Activated naive CD4-positive, alpha-beta T cell treated with Interleukin-2 at 50 U/mL for 16 hours (primary cell): Measurements from ENCODE around the gene AP3B1.
"Not testable (repeated sequence)": the region's sequence is repeated elsewhere in the genome, so short reads cannot be mapped to it uniquely, and the experiment has no call there.

Source experiments
- DNase-seq: peaks from one replicate; pipeline ENCODE4 v3.0.0-alpha.2; 2020

AP3B1 gene

GRCh38 chr5:78242001-78242400 lies 52.5 kb downstream of the AP3B1 start:
- no peak for DNase-seq

GRCh38 chr5:78237911-78238310 lies 56.6 kb downstream of the AP3B1 start:
- no peak for DNase-seq

GRCh38 chr5:78236046-78236445 lies 58.5 kb downstream of the AP3B1 start:
- no peak for DNase-seq

GRCh38 chr5:78235289-78235688 lies 59.2 kb downstream of the AP3B1 start:
- no peak for DNase-seq

- no peak for DNase-seq
Measured at GRCh38 chr5:78234804-78235203, 59.7 kb downstream of the AP3B1 start.

GRCh38 chr5:78232163-78232562 lies 62.3 kb downstream of the AP3B1 start:
- no peak for DNase-seq

- DNase-seq, result no peak
Measured at GRCh38 chr5:78224358-78224757, 70.1 kb downstream of the AP3B1 start.

- DNase-seq, result no peak
Measured at GRCh38 chr5:78221964-78222451, 72.5 kb downstream of the AP3B1 start.

- no peak for DNase-seq
Measured at GRCh38 chr5:78221467-78221866, 73.0 kb downstream of the AP3B1 start.

- DNase-seq, result no peak
Measured at GRCh38 chr5:78215972-78216371, 78.5 kb downstream of the AP3B1 start.

GRCh38 chr5:78215565-78215964 lies 78.9 kb downstream of the AP3B1 start:
- DNase-seq, result no peak

GRCh38 chr5:78213799-78214198 lies 80.7 kb downstream of the AP3B1 start:
- no peak for DNase-seq

- no peak for DNase-seq
Measured at GRCh38 chr5:78211052-78211451, 83.4 kb downstream of the AP3B1 start.

GRCh38 chr5:78204241-78204640 lies 90.3 kb downstream of the AP3B1 start:
- DNase-seq, result no peak

GRCh38 chr5:78203815-78204214 lies 90.7 kb downstream of the AP3B1 start:
- no peak for DNase-seq

- DNase-seq, result no peak
Measured at GRCh38 chr5:78190402-78190801, 104.1 kb downstream of the AP3B1 start.

GRCh38 chr5:78188681-78189080 lies 105.8 kb downstream of the AP3B1 start:
- not testable (repeated sequence) for DNase-seq

- no peak for DNase-seq
Measured at GRCh38 chr5:78187172-78187571, 107.3 kb downstream of the AP3B1 start.

- DNase-seq, result no peak
Measured at GRCh38 chr5:78182838-78183237, 111.7 kb downstream of the AP3B1 start.

GRCh38 chr5:78178356-78178755 lies 116.1 kb downstream of the AP3B1 start:
- no peak for DNase-seq

- DNase-seq, result not testable (repeated sequence)
Measured at GRCh38 chr5:78170335-78170734, 124.2 kb downstream of the AP3B1 start.

- DNase-seq, result no peak
Measured at GRCh38 chr5:78162253-78162862, 132.1 kb downstream of the AP3B1 start.

- no peak for DNase-seq
Measured at GRCh38 chr5:78157001-78157400, 137.5 kb downstream of the AP3B1 start.

GRCh38 chr5:78151594-78152271 lies 142.8 kb downstream of the AP3B1 start:
- DNase-seq, result no peak

GRCh38 chr5:78137290-78137689 lies 157.2 kb downstream of the AP3B1 start:
- DNase-seq, result no peak
